H9 (cell line): ENCODE measurements around the gene SPRED2. TPM values are rescaled to one million over a fixed set of nuclear protein-coding genes. Genes with fewer than 3 reads are reported as not detected.

Experiments
- DNase-seq: peaks from one replicate; pipeline ENCODE4 v3.0.0-alpha.2; 2017
- H2AFZ ChIP-seq: one replicate; pipeline ENCODE4 v1.6.1; 2013; ENCODE audit warnings: mild to moderate bottlenecking, low read length, control low read depth, moderate library complexity
- H2AK5ac ChIP-seq: 2 replicates; pipeline ENCODE4 v1.6.1; 2013; ENCODE audit warnings: low read length, control low read depth, mixed read lengths; ENCODE audit not compliant: insufficient read length
- H2BK120ac ChIP-seq: one replicate; pipeline ENCODE4 v1.6.1; 2013; ENCODE audit warnings: low read depth, mild to moderate bottlenecking, low read length, control low read depth, inconsistent platforms; ENCODE audit not compliant: poor library complexity, severe bottlenecking
- H2BK12ac ChIP-seq: 2 replicates; pipeline ENCODE4 v1.6.1; 2013; ENCODE audit warnings: low read length, control low read depth, mixed read lengths, low read depth; ENCODE audit not compliant: insufficient read length
- H2BK15ac ChIP-seq: 2 replicates; pipeline ENCODE4 v1.6.1; 2013; ENCODE audit warnings: low read depth, low read length, control low read depth
- H2BK20ac ChIP-seq: one replicate; pipeline ENCODE4 v1.6.1; 2013; ENCODE audit warnings: low read depth, mild to moderate bottlenecking, low read length, control low read depth, inconsistent platforms; ENCODE audit not compliant: poor library complexity, severe bottlenecking
- H2BK5ac ChIP-seq: 2 replicates; pipeline ENCODE4 v1.6.1; 2013; ENCODE audit warnings: low read length, control low read depth, mixed read lengths; ENCODE audit not compliant: insufficient read length
- H3K14ac ChIP-seq: 2 replicates; pipeline ENCODE4 v1.6.1; 2013; ENCODE audit warnings: low read length, control low read depth; ENCODE audit not compliant: insufficient read depth
- H3K18ac ChIP-seq: 2 replicates; pipeline ENCODE4 v1.6.1; 2013; ENCODE audit warnings: low read depth, mild to moderate bottlenecking, mixed read lengths, low read length, control low read depth; ENCODE audit not compliant: insufficient read length
- H3K23ac ChIP-seq: 2 replicates; pipeline ENCODE4 v1.6.1; 2013; ENCODE audit warnings: low read length, control low read depth, mixed read lengths, low read depth; ENCODE audit not compliant: insufficient read length
- H3K23me2 ChIP-seq: 2 replicates; pipeline ENCODE4 v1.6.1; 2013; ENCODE audit warnings: low read depth, mild to moderate bottlenecking, mixed read lengths, low read length, control low read depth; ENCODE audit not compliant: insufficient read length, poor library complexity, severe bottlenecking
- H3K27ac ChIP-seq: 2 replicates; pipeline ENCODE4 v1.5.1; 2013; ENCODE audit warnings: low read length, control low read depth, mixed read lengths, low read depth; ENCODE audit not compliant: insufficient read length
- H3K27me3 ChIP-seq: 2 replicates; pipeline ENCODE4 v1.6.1; 2013; ENCODE audit warnings: low read length, control low read depth, inconsistent platforms; ENCODE audit not compliant: insufficient read depth
- H3K4ac ChIP-seq: 2 replicates; pipeline ENCODE4 v1.6.1; 2013; ENCODE audit warnings: low read depth, mild to moderate bottlenecking, control low read depth, inconsistent platforms, low read length, moderate library complexity
- H3K4me1 ChIP-seq: 2 replicates; pipeline ENCODE4 v1.6.1; 2013; ENCODE audit warnings: low read length, control low read depth, inconsistent platforms; ENCODE audit not compliant: insufficient read depth
- H3K4me2 ChIP-seq: 2 replicates; pipeline ENCODE4 v1.6.1; 2013; ENCODE audit warnings: low read length, control low read depth, mixed read lengths; ENCODE audit not compliant: insufficient read length, insufficient read depth
- H3K56ac ChIP-seq: 2 replicates; pipeline ENCODE4 v1.6.1; 2013; ENCODE audit warnings: low read depth, mild to moderate bottlenecking, mixed read lengths, low read length, control low read depth; ENCODE audit not compliant: insufficient read length
- H3K79me1 ChIP-seq: 2 replicates; pipeline ENCODE4 v1.6.1; 2013; ENCODE audit warnings: low read depth, mild to moderate bottlenecking, moderate library complexity, low read length, control low read depth, inconsistent platforms; ENCODE audit not compliant: insufficient read depth, poor library complexity, severe bottlenecking
- H3K79me2 ChIP-seq: 2 replicates; pipeline ENCODE4 v1.6.1; 2013; ENCODE audit warnings: low read length, control low read depth, inconsistent platforms; ENCODE audit not compliant: insufficient read depth
- H3K9ac ChIP-seq: 2 replicates; pipeline ENCODE4 v1.6.1; 2013; ENCODE audit warnings: low read length, control low read depth, mixed read lengths; ENCODE audit not compliant: insufficient read length; ENCODE audit errors: extremely low read depth
- H3K9me3 ChIP-seq: one replicate; pipeline ENCODE4 v1.6.1; 2013; ENCODE audit warnings: low read depth, low read length, inconsistent platforms; ENCODE audit not compliant: control insufficient read depth
- H3T11ph ChIP-seq: one replicate; pipeline ENCODE4 v1.6.1; 2013; ENCODE audit warnings: mild to moderate bottlenecking, low read length, control low read depth, inconsistent platforms
- H4K20me1 ChIP-seq: one replicate; pipeline ENCODE4 v1.6.1; 2013; ENCODE audit not compliant: control insufficient read depth, insufficient read length, insufficient read depth
- H4K5ac ChIP-seq: 2 replicates; pipeline ENCODE4 v1.6.1; 2013; ENCODE audit warnings: low read depth, mild to moderate bottlenecking, mixed read lengths, low read length, control low read depth; ENCODE audit not compliant: insufficient read length
- H4K8ac ChIP-seq: replicated peaks from 2 replicates; pipeline ENCODE4 v1.6.1; 2013; ENCODE audit warnings: low read length, control low read depth, mixed read lengths, low read depth; ENCODE audit not compliant: insufficient read length
- H4K91ac ChIP-seq: 2 replicates; pipeline ENCODE4 v1.6.1; 2013; ENCODE audit warnings: low read depth, mild to moderate bottlenecking, moderate library complexity, mixed read lengths, low read length, control low read depth; ENCODE audit not compliant: insufficient read length
- H3K27ac Mint-ChIP-seq, 3 experiments: 2 replicates in 2 of 3; 3 replicates in 1 of 3; pipeline ENCODE4 v1.8.0; 2020 to 2021; ENCODE audit warnings: mixed read lengths in 3 of 3, mild to moderate bottlenecking in 1 of 3, moderate library complexity in 1 of 3
- H3K27me3 Mint-ChIP-seq: 2 replicates; pipeline ENCODE4 v1.8.0; 2021; ENCODE audit warnings: low read depth, mild to moderate bottlenecking, moderate library complexity, mixed read lengths
- H3K36me3 Mint-ChIP-seq, 3 experiments: 2 replicates in 2 of 3; 3 replicates in 1 of 3; pipeline ENCODE4 v1.8.0; 2020 to 2021; ENCODE audit warnings: low read depth in 3 of 3, mixed read lengths in 3 of 3; ENCODE audit not compliant: insufficient read depth in 1 of 3
- H3K4me1 Mint-ChIP-seq, 2 experiments: 2 replicates each; pipeline ENCODE4 v1.8.0; 2020; ENCODE audit warnings: mixed read lengths in 2 of 2
- H3K4me3 Mint-ChIP-seq, 2 experiments: 2 replicates in 1 of 2; 3 replicates in 1 of 2; pipeline ENCODE4 v1.8.0; 2020 to 2021; ENCODE audit warnings: mild to moderate bottlenecking in 2 of 2, mixed read lengths in 2 of 2, moderate library complexity in 1 of 2
- H3K9me3 Mint-ChIP-seq, 2 experiments: 2 replicates in 1 of 2; 3 replicates in 1 of 2; pipeline ENCODE4 v1.8.0; 2020; ENCODE audit warnings: mild to moderate bottlenecking in 2 of 2, mixed read lengths in 2 of 2, moderate library complexity in 1 of 2
- WGBS: extraction: QIAGEN DNeasy Blood & Tissue Kit; methylation state at CpG from one replicate; pipeline ENCODE4 v1.1.7; 2013; ENCODE audit warnings: missing lambda C conversion rate, low lambda C conversion rate, mixed read lengths; ENCODE audit not compliant: insufficient read length; ENCODE audit errors: extremely low coverage; 5-methylcytosine and 5-hydroxymethylcytosine counted together
- total RNA-seq: library from RNA; stranded (reverse); gene quantifications from 2 replicates; pipeline ENCODE4 v1.2.1, GENCODE V29; 2021
- TF ChIP-seq, protein P1 (sequence below): fragments of 200-600 bp; sonication (generic); conservative IDR thresholded peaks from 3 replicates; pipeline ENCODE4 v1.8.0; 2021; ENCODE audit warnings: antibody characterized with exemption, mild to moderate bottlenecking

Gene SPRED2
- total RNA-seq, 1 experiment from 2014 or later: 23.5 TPM

DNA sequence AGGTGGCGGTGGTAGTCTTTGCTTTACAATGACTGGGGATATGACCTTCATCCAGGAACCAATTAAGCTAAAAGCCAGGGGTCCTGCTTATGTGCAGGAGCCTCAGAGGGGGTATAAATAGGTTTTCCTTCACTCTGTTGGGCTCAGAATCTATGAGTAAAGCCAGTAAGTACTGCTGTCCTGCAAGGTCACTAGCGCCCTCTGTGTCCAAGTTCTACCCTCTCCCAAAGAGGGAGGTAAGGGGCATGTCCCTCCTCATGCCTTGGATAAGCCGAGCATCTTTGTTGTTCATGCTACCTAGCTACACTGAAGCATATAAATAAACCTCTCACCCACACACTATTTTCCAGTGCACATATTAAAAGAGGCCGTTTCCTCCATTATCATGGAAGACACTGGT is 79.4 kb downstream of the SPRED2 start:
- Histone ChIP-seq H4K20me1 (peaks cover 5% of the 10 kb centered on the region), H3K4me1 (peaks cover 19% of the 10 kb centered on the region; the same call in 1 of the 2 replicates), H3K18ac (no peak overlapping the region), H3K23me2 (no peaks in the 10 kb centered on the region), H2BK12ac (no peak overlapping the region), H3K4ac (no peak overlapping the region), H2BK120ac (no peak overlapping the region), H3K27me3 (no peaks in the 10 kb centered on the region), H2BK15ac (no peak overlapping the region), H4K5ac (no peak overlapping the region), H2BK20ac (no peak overlapping the region), H2BK5ac (no peak overlapping the region), H4K91ac (no peak overlapping the region), H3K56ac (no peak overlapping the region), H3K79me2 (no peaks in the 10 kb centered on the region), H3K9me3 (no peaks in the 10 kb centered on the region), H3K23ac (no peak overlapping the region), H3K9ac (no peak overlapping the region), H3K14ac (no peak overlapping the region), H4K8ac (no peak overlapping the region), H2AFZ (no peak overlapping the region), H2AK5ac (no peak overlapping the region), H3T11ph (no peak overlapping the region), H3K4me2 (no peak overlapping the region), H3K79me1 (no peaks in the 10 kb centered on the region), H3K27ac (no peak overlapping the region)
- Mint-ChIP-seq H3K4me3 (no peak overlapping the region), H3K27me3 (peaks cover 22% of the 10 kb centered on the region), H3K4me1 (peaks cover 39% of the 10 kb centered on the region in 2 experiments), H3K9me3 (no peaks in the 10 kb centered on the region), H3K36me3 (no peaks in the 10 kb centered on the region), H3K27ac (no peak overlapping the region)
- no CpG with 5 or more reads among the region's 4 CpGs for WGBS
- peak; percentile 61 for DNase-seq
- TF ChIP-seq, protein P1, sequence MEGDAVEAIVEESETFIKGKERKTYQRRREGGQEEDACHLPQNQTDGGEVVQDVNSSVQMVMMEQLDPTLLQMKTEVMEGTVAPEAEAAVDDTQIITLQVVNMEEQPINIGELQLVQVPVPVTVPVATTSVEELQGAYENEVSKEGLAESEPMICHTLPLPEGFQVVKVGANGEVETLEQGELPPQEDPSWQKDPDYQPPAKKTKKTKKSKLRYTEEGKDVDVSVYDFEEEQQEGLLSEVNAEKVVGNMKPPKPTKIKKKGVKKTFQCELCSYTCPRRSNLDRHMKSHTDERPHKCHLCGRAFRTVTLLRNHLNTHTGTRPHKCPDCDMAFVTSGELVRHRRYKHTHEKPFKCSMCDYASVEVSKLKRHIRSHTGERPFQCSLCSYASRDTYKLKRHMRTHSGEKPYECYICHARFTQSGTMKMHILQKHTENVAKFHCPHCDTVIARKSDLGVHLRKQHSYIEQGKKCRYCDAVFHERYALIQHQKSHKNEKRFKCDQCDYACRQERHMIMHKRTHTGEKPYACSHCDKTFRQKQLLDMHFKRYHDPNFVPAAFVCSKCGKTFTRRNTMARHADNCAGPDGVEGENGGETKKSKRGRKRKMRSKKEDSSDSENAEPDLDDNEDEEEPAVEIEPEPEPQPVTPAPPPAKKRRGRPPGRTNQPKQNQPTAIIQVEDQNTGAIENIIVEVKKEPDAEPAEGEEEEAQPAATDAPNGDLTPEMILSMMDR: peak; percentile 62
